HUES6 (cell line): ENCODE results near the gene MEOX2.

ENCODE experiments used
- H3K27ac ChIP-seq: 2 replicates; pipeline ENCODE4 v1.7.0; 2013; ENCODE audit warnings: low read depth, mild to moderate bottlenecking, low read length, inconsistent platforms
- H3K27me3 ChIP-seq: 2 replicates; pipeline ENCODE4 v1.6.1; 2013; ENCODE audit warnings: low read length; ENCODE audit not compliant: control insufficient read depth, insufficient read depth
- H3K36me3 ChIP-seq: 2 replicates; pipeline ENCODE4 v1.6.1; 2013; ENCODE audit warnings: low read length; ENCODE audit not compliant: control insufficient read depth, insufficient read depth
- H3K4me1 ChIP-seq: 2 replicates; pipeline ENCODE4 v1.6.1; 2013; ENCODE audit warnings: low read length; ENCODE audit not compliant: control insufficient read depth, insufficient read depth
- H3K4me3 ChIP-seq: 2 replicates; pipeline ENCODE4 v1.5.1; 2013; ENCODE audit warnings: low read depth, low read length
- H3K9ac ChIP-seq: one replicate; pipeline ENCODE4 v1.6.1; 2013; ENCODE audit warnings: mild to moderate bottlenecking, low read length
- H3K9me3 ChIP-seq: 2 replicates; pipeline ENCODE4 v1.6.1; 2013; ENCODE audit warnings: low read depth, low read length; ENCODE audit not compliant: control insufficient read depth, insufficient read depth

Gene MEOX2

DNA sequence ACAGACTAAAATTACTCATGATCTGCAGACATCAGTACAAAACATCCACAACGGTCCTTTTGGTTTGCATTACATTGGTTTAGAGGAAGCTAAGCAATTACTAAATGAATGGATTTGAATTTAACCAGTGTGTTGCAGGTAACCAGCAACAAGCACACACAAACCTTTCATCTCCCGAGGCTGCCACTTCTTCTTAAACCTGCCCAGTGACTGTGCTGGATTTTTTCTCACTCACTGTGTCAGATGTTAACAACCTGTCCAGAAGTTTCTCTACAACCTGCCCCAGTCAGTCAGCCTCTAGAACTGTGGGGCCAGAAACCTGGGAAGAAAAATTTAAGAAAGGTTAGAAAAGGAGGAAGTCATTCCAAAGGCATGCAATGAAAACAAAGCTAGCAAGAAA, 2.4 kb upstream of the MEOX2 start:
- no peak overlapping the region for H3K9ac ChIP-seq
- H3K4me1 ChIP-seq = peaks cover 36% of the 10 kb centered on the region
- H3K27ac ChIP-seq = no peak overlapping the region
- no peaks in the 10 kb centered on the region for H3K9me3 ChIP-seq
- no peaks in the 10 kb centered on the region for H3K36me3 ChIP-seq
- peak overlapping the region; percentile 67; the same call in 1 of the 2 replicates for H3K4me3 ChIP-seq
- H3K27me3 ChIP-seq = peaks cover 60% of the 10 kb centered on the region

GRCh38 chr7:15688279-15688626, 1.8 kb upstream of the MEOX2 start:
- H3K4me1 ChIP-seq = peaks cover 36% of the 10 kb centered on the region
- H3K9me3 ChIP-seq = no peaks in the 10 kb centered on the region
- no peak overlapping the region for H3K27ac ChIP-seq
- H3K27me3 ChIP-seq = peaks cover 66% of the 10 kb centered on the region
- peak overlapping the region; percentile 67 for H3K4me3 ChIP-seq
- H3K9ac ChIP-seq = no peak overlapping the region
- H3K36me3 ChIP-seq = no peaks in the 10 kb centered on the region

DNA sequence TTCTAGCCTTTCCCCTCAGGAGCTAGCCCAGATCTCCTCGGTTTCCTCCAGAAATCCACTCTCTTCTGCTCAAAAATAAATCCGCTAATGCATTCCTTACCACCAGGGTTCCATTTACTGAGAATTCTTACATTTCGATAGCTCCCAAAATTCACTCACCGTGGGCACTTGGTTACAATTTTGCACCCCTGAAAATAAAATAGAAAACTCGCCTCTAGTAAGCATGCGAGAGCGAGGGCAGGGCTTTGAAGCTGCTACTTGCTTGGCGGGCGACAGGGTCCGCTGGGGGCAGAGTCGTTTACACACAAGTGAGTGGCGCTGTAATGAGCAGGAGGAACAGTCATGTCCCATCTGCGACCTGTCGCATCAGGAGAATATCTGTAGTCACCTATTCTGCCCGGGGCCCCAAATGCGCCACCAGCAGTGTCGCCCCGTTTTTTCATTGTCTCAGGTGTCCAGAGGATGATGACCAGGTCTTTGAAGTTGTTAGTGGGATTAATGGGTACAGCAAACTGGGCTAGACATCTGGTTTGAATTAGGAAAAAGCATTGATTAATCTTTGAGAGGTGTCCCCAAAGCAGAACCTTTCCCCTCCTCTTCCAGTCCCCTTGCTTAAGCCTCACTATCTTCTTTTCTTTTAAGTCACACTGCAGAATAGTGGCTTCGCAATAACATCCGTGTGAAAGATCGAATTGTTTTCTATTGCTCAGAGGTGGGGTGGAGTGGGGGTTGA, 1.2 kb upstream of the MEOX2 start:
- H3K4me1 ChIP-seq = peaks cover 36% of the 10 kb centered on the region
- no peak overlapping the region for H3K9ac ChIP-seq
- no peaks in the 10 kb centered on the region for H3K9me3 ChIP-seq
- H3K36me3 ChIP-seq = no peaks in the 10 kb centered on the region
- H3K27me3 ChIP-seq = peaks cover 72% of the 10 kb centered on the region
- H3K4me3 ChIP-seq = peak overlapping the region; percentile 67
- H3K27ac ChIP-seq = no peak overlapping the region

GRCh38 chr7:15686957-15687545, 568 bp upstream of the MEOX2 start:
- peak overlapping the region; percentile 67 for H3K4me3 ChIP-seq
- no peak overlapping the region for H3K27ac ChIP-seq
- peaks cover 77% of the 10 kb centered on the region for H3K27me3 ChIP-seq
- peaks cover 36% of the 10 kb centered on the region for H3K4me1 ChIP-seq
- H3K36me3 ChIP-seq = no peaks in the 10 kb centered on the region
- H3K9me3 ChIP-seq = no peaks in the 10 kb centered on the region
- peak overlapping the region; percentile 26 for H3K9ac ChIP-seq

DNA sequence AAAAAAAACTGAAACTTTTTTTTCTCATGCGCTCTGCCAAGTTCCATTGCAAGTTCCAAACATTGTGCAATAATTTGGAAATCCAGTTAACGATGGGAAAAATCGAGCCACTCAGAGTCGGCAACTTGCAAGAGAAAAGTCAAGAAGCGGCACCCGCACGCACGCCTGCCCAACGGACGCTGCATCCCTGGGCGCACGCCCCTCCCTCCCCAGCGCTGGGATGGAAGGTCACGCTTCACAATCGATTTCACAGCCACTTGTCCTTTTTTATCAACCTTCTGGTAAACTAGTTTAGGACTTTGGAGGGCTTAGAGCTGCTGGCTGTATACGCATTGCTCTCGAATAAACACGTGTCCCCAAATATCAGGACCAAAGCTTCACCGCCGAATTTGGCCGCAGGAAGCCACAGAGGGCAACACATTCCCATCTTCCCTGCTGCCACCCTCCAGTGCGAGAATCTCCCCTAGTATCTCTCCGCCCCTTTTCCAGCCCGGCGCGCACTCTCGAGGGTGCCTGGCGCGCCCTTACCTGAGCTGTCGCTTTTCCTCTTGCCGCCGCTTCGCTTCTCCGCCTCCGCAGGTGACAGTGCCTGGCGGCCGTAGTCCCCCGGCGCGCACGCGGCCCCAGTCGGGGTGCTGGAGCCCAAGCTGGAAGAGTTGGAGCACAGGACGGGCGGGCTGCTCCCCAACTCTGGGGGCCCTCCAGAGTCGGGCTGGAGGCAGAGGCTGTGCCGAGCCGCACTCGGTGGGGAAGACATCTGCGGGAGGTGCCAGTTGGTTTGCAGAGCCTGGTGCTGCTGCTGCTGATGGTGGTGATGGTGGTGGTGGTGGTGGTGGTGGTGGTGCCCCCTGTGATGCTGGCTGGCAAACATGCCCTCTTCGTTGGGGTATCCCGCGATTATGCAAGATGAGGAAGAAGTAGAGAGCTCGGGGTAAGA, 857 bp downstream of the MEOX2 start:
- Histone ChIP-seq H3K27me3 (peaks cover 77% of the 10 kb centered on the region), H3K36me3 (no peaks in the 10 kb centered on the region), H3K9me3 (no peaks in the 10 kb centered on the region), H3K4me3 (peak overlapping the region; percentile 67), H3K4me1 (peaks cover 36% of the 10 kb centered on the region), H3K27ac (no peak overlapping the region), H3K9ac (no peak overlapping the region)

DNA sequence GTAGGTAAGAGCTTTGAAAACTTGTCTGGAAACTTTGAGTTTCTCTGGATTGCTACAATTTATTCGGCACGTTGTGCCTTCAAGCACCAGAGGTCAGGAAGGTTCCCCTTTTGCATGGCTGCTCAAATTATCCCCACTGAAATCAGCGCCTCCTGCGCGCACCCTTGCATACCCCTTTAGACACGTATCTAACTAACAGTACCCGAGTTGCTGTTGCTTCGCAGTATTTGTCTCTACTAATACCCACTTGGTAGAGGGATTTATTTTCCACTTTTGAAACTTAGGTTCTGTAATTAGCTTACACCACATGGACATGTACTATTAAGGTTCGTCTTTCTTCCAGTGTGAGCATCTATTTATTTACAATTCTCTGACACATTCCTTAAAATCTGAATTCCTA, 1.6 kb downstream of the MEOX2 start:
- H3K36me3 ChIP-seq = no peaks in the 10 kb centered on the region
- peaks cover 36% of the 10 kb centered on the region for H3K4me1 ChIP-seq
- peaks cover 75% of the 10 kb centered on the region for H3K27me3 ChIP-seq
- H3K27ac ChIP-seq = no peak overlapping the region
- no peaks in the 10 kb centered on the region for H3K9me3 ChIP-seq
- H3K4me3 ChIP-seq = peak overlapping the region; percentile 67; the same call in 1 of the 2 replicates
- H3K9ac ChIP-seq = no peak overlapping the region

GRCh38 chr7:15684111-15684800, 2.2 kb downstream of the MEOX2 start:
- H3K4me3 ChIP-seq = no peak overlapping the region
- H3K27ac ChIP-seq = no peak overlapping the region
- no peaks in the 10 kb centered on the region for H3K36me3 ChIP-seq
- H3K27me3 ChIP-seq = peaks cover 71% of the 10 kb centered on the region
- no peak overlapping the region for H3K9ac ChIP-seq
- peaks cover 36% of the 10 kb centered on the region for H3K4me1 ChIP-seq
- no peaks in the 10 kb centered on the region for H3K9me3 ChIP-seq

- H3K36me3 ChIP-seq = no peaks in the 10 kb centered on the region
- H3K4me3 ChIP-seq = no peak overlapping the region
- no peak overlapping the region for H3K27ac ChIP-seq
- H3K4me1 ChIP-seq = peaks cover 24% of the 10 kb centered on the region
- H3K27me3 ChIP-seq = peaks cover 57% of the 10 kb centered on the region
- no peaks in the 10 kb centered on the region for H3K9me3 ChIP-seq
- no peak overlapping the region for H3K9ac ChIP-seq
Observed at GRCh38 chr7:15682751-15683245, 3.7 kb downstream of the MEOX2 start.

- no peak overlapping the region for H3K9ac ChIP-seq
- H3K4me1 ChIP-seq = peaks cover 17% of the 10 kb centered on the region
- no peaks in the 10 kb centered on the region for H3K9me3 ChIP-seq
- peaks cover 50% of the 10 kb centered on the region for H3K27me3 ChIP-seq
- no peak overlapping the region for H3K27ac ChIP-seq
- H3K36me3 ChIP-seq = no peaks in the 10 kb centered on the region
- no peak overlapping the region for H3K4me3 ChIP-seq
Observed at GRCh38 chr7:15682111-15682510, 4.4 kb downstream of the MEOX2 start.

GRCh38 chr7:15681631-15682030, 4.9 kb downstream of the MEOX2 start:
- Histone ChIP-seq H3K36me3 (no peaks in the 10 kb centered on the region), H3K27me3 (peaks cover 45% of the 10 kb centered on the region), H3K27ac (no peak overlapping the region), H3K4me1 (peaks cover 12% of the 10 kb centered on the region; the same call in 1 of the 2 replicates), H3K9ac (no peak overlapping the region), H3K4me3 (no peak overlapping the region), H3K9me3 (no peaks in the 10 kb centered on the region)
